C4-2B (cell line): Measurements from ENCODE around the gene TNS1.

Experiments
- ZFX ChIP-seq: fragments of 450-650 bp; IDR thresholded peaks from 2 replicates; pipeline ENCODE4 v1.6.1; 2017
- TF ChIP-seq, protein P1 (sequence below): fragments of 450-650 bp; conservative IDR thresholded peaks from 2 replicates; pipeline ENCODE4 v1.5.1; 2017; ENCODE audit warnings: mild to moderate bottlenecking

DNA sequence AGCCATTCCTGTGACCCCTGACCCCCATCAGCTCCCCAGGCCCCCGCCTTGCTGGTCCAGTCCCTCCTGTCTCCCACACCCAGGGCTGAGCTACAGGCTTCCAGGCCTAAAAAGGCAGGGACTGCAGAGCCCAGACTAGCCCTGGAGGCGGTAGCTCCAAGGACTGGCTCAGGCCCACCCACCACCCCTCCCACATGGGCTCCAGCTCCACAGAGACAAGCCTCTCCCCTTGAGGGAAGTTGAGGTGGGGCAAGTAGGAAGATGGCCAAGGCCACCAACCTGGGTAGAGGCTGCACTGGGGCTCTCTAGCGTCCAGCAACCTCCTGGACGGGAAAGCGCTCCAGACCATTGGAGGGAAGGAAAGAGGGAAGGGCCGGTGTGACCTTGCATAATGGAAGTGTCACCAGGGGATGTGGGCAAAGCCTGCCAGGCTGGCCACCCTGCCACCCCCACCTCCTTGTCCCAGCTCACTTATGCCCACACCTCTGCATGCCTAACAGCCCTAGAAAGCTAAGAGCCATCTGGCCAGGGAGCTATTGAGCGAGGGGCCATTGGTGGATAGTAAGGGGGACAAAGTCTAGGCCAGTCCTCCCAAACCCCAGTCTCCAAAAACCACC, 63.1 kb downstream of the TNS1 start:
- TF ChIP-seq, protein P1, sequence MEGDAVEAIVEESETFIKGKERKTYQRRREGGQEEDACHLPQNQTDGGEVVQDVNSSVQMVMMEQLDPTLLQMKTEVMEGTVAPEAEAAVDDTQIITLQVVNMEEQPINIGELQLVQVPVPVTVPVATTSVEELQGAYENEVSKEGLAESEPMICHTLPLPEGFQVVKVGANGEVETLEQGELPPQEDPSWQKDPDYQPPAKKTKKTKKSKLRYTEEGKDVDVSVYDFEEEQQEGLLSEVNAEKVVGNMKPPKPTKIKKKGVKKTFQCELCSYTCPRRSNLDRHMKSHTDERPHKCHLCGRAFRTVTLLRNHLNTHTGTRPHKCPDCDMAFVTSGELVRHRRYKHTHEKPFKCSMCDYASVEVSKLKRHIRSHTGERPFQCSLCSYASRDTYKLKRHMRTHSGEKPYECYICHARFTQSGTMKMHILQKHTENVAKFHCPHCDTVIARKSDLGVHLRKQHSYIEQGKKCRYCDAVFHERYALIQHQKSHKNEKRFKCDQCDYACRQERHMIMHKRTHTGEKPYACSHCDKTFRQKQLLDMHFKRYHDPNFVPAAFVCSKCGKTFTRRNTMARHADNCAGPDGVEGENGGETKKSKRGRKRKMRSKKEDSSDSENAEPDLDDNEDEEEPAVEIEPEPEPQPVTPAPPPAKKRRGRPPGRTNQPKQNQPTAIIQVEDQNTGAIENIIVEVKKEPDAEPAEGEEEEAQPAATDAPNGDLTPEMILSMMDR: no peak
- TF ChIP-seq ZFX: no peak
